ENCODE data around the gene ADGRD1.

The ADGRD1 gene

DNA sequence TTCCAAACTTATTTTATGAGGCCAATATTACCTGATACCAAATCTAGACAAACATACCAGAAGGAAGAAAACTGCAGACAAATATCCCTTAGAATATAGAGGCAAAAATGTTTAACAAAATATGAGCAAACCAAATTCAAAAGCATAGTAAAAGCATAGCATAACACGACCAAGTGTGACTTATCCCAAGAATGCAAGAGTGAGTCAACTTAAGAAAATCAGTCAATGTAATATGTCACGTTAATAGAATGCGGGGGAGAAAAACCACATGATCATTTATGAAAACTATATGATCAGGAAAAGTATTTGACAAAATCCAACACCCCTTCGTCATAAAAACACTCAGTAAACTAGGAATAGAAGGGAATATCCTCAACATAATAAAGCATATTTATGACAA is 217.3 kb downstream of the ADGRD1 start:
- TF ChIP-seq, protein P1, sequence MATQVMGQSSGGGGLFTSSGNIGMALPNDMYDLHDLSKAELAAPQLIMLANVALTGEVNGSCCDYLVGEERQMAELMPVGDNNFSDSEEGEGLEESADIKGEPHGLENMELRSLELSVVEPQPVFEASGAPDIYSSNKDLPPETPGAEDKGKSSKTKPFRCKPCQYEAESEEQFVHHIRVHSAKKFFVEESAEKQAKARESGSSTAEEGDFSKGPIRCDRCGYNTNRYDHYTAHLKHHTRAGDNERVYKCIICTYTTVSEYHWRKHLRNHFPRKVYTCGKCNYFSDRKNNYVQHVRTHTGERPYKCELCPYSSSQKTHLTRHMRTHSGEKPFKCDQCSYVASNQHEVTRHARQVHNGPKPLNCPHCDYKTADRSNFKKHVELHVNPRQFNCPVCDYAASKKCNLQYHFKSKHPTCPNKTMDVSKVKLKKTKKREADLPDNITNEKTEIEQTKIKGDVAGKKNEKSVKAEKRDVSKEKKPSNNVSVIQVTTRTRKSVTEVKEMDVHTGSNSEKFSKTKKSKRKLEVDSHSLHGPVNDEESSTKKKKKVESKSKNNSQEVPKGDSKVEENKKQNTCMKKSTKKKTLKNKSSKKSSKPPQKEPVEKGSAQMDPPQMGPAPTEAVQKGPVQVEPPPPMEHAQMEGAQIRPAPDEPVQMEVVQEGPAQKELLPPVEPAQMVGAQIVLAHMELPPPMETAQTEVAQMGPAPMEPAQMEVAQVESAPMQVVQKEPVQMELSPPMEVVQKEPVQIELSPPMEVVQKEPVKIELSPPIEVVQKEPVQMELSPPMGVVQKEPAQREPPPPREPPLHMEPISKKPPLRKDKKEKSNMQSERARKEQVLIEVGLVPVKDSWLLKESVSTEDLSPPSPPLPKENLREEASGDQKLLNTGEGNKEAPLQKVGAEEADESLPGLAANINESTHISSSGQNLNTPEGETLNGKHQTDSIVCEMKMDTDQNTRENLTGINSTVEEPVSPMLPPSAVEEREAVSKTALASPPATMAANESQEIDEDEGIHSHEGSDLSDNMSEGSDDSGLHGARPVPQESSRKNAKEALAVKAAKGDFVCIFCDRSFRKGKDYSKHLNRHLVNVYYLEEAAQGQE (IDR thresholded peaks at IDR 0.05; ENCODE audit: insufficient read depth in 1 of 2, low read depth in 2 of 2, low read length in 2 of 2): no peak
- no peak for TF ChIP-seq SIN3A (IDR thresholded peaks at IDR 0.05; ENCODE audit: borderline replicate concordance, insufficient read depth, low read length)
- no peak for TF ChIP-seq POLR2AphosphoS5 (IDR thresholded peaks at IDR 0.05; ENCODE audit: low read depth, low read length)
- no peak for TF ChIP-seq TAF1 (IDR thresholded peaks at IDR 0.05; ENCODE audit: borderline replicate concordance, insufficient read depth, low read length)
- TF ChIP-seq FOXP2 (optimal IDR thresholded peaks at IDR 0.05; ENCODE audit: borderline replicate concordance, extremely low read depth, extremely low read length, insufficient read depth): no peak

DNA sequence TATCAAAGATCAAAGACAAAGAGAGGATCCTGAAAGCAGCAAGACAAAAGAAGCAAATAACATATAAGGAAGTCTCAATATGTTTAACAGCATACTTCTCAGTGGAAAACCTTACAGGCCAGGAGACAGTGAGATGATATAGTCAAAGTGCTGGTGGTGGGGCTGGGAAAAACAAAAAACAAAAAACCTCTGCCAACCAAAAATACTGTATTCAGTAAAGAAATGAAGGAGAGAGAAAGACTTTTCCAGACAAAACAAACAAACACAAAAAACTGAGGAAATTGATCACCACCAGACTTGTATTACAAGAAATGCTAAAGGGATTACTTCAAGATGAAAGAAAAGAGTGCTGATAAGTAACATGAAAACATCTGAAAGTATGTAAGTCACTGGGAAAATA is 221.2 kb downstream of the ADGRD1 start:
- TF ChIP-seq POLR2AphosphoS5 (IDR thresholded peaks at IDR 0.05; ENCODE audit: low read depth, low read length) (no peak), TAF1 (IDR thresholded peaks at IDR 0.05; ENCODE audit: borderline replicate concordance, insufficient read depth, low read length) (no peak), FOXP2 (optimal IDR thresholded peaks at IDR 0.05; ENCODE audit: borderline replicate concordance, extremely low read depth, extremely low read length, insufficient read depth) (no peak), SIN3A (IDR thresholded peaks at IDR 0.05; ENCODE audit: borderline replicate concordance, insufficient read depth, low read length) (no peak)
- TF ChIP-seq, protein P1 (IDR thresholded peaks at IDR 0.05; ENCODE audit: insufficient read depth in 1 of 2, low read depth in 2 of 2, low read length in 2 of 2): no peak

DNA sequence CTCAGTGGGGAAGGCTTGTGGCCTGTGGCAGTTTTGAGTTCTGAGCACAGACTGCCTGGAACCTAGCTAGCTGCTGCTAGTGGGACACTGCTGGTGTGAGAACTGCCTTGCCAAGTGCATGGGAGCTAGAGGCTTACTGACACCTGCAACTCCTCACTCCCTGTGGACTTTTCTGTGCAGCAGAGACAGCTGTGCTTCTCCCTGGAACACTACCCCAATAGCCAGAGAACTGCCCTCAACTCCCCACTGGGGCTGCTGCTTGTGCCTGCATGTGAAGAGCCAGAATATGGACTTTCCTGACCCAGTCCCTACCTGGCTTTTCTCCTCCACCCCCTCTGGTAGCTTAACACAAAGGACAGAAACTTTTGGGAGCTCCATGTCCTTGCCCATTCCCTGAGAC is 222.6 kb downstream of the ADGRD1 start:
- TF ChIP-seq POLR2AphosphoS5 (IDR thresholded peaks at IDR 0.05; ENCODE audit: low read depth, low read length) (no peak), TAF1 (IDR thresholded peaks at IDR 0.05; ENCODE audit: borderline replicate concordance, insufficient read depth, low read length) (no peak), SIN3A (IDR thresholded peaks at IDR 0.05; ENCODE audit: borderline replicate concordance, insufficient read depth, low read length) (no peak)

DNA sequence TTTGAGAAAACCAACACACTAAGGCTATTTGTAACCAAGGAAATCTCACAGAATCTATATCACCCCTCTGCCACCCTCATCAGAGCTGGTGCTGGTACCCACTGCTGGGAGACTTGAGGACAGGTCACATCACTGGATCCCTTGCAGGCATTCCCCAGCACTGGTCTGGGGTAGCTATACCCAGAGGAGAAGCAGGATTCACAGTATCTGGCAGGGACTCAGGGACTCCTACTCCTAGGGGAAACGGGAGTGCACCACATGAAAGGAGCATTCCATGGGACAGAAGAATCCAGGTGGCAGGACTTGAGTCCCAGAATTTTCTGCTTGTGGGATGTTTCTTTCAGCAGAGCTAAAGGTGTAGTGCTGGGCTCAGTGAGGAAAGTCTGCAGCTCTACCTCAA is 223.2 kb downstream of the ADGRD1 start:
- TF ChIP-seq FOXP2 (optimal IDR thresholded peaks at IDR 0.05; ENCODE audit: borderline replicate concordance, extremely low read depth, extremely low read length, insufficient read depth) (no peak), POLR2AphosphoS5 (IDR thresholded peaks at IDR 0.05; ENCODE audit: low read depth, low read length) (no peak), SIN3A (IDR thresholded peaks at IDR 0.05; ENCODE audit: borderline replicate concordance, insufficient read depth, low read length) (no peak), TAF1 (IDR thresholded peaks at IDR 0.05; ENCODE audit: borderline replicate concordance, insufficient read depth, low read length) (no peak)

DNA sequence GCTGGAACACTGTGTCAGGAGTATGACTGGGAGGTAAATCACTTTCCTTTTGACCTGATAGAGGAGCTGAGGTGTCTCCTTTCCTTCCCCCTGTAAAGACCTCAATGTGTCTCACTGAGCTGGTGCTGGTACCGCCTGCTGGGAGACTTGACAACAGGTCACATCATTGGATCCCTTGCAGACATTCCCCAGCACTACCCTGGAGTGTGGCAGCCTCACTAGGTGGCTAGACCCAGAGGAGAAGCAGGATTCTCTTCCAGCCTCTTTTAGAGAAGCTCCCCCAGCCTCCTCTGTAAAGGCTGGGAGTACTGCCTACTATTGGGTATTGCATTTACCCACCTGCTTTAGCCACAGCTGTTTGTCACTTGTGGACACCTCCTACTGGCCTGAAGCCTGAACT is 223.9 kb downstream of the ADGRD1 start:
- TF ChIP-seq TAF1 (IDR thresholded peaks at IDR 0.05; ENCODE audit: borderline replicate concordance, insufficient read depth, low read length): no peak
- TF ChIP-seq, protein P1 (IDR thresholded peaks at IDR 0.05; ENCODE audit: insufficient read depth in 1 of 2, low read depth in 2 of 2, low read length in 2 of 2): no peak
- TF ChIP-seq FOXP2 (optimal IDR thresholded peaks at IDR 0.05; ENCODE audit: borderline replicate concordance, extremely low read depth, extremely low read length, insufficient read depth): no peak
- TF ChIP-seq POLR2AphosphoS5 (IDR thresholded peaks at IDR 0.05; ENCODE audit: low read depth, low read length): no peak
- TF ChIP-seq SIN3A (IDR thresholded peaks at IDR 0.05; ENCODE audit: borderline replicate concordance, insufficient read depth, low read length): no peak

DNA sequence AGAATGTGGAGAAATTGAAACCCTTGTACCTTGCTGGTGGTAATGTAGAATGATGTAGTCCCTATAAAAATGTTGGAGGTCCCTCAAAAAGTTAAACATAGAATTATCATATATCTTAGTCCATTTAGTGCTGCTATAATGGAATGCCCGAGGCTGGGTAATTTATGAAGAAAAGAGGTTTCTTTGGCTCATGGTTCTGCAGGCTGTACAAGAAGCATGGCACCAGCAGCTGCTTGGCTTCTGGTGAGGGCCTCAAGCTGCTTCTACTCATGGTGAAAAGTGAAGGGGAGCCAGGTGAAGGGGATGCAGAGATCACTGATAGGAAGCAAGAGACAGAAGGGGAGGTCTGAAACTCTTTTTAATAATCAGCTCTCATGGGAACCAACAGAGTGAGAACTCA is 233.9 kb downstream of the ADGRD1 start:
- no peak for TF ChIP-seq TAF1 (IDR thresholded peaks at IDR 0.05; ENCODE audit: borderline replicate concordance, insufficient read depth, low read length)
- TF ChIP-seq SIN3A (IDR thresholded peaks at IDR 0.05; ENCODE audit: borderline replicate concordance, insufficient read depth, low read length): no peak
- TF ChIP-seq, protein P1 (IDR thresholded peaks at IDR 0.05; ENCODE audit: insufficient read depth in 1 of 2, low read depth in 2 of 2, low read length in 2 of 2): no peak
- no peak for TF ChIP-seq FOXP2 (optimal IDR thresholded peaks at IDR 0.05; ENCODE audit: borderline replicate concordance, extremely low read depth, extremely low read length, insufficient read depth)
- TF ChIP-seq POLR2AphosphoS5 (IDR thresholded peaks at IDR 0.05; ENCODE audit: low read depth, low read length): no peak

All from PFSK-1 (cell line).